ENCODE measurements around the gene STK36.

STK36 gene

GRCh38 chr2:218671654-218672566 is at the start of gene STK36, which contains the start of gene RNF25:
Gene STK36 (plus strand): TSS chr2:218672086. CDS start chr2:218672830, 744 bp downstream.
Gene RNF25 (minus strand): TSS chr2:218672002. CDS start chr2:218671970, 32 bp downstream.
- DNase-seq (ENCODE audit: low read depth in 1 of 2, low spot score in 1 of 2), result peak; percentile 67 to 80

DNA sequence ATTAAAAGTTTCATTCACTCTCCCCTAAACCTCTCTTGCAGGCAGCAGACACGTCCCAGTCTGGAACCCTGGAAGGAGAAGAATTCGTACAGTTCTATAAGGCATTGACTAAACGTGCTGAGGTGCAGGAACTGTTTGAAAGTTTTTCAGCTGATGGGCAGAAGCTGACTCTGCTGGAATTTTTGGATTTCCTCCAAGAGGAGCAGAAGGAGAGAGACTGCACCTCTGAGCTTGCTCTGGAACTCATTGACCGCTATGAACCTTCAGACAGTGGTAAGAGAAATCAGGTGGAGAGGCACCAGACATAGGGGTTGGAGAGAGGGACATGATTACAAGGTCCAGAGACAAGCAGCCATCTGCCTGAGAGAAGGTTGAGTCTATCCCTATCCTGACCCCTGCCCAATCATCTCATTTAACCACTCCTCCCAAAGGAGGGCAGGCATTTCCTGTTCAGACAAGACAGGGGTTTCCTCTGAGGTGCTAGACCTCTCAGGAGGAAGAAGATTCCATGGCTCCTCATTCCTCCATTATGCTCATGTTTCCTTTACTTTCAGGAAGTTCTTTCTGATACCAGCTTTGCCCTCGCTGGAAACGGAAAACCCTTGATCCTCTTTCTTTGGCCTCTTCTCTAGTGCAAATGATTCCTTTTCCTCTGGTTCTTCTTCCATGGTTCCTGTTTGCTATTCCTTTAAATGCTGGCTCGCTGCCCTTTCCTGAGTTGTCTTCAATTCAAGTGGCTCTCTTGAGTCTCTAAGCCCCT is 49.1 kb upstream of the STK36 start:
- no peak for DNase-seq (ENCODE audit: low read depth in 1 of 2, low spot score in 1 of 2)

DNA sequence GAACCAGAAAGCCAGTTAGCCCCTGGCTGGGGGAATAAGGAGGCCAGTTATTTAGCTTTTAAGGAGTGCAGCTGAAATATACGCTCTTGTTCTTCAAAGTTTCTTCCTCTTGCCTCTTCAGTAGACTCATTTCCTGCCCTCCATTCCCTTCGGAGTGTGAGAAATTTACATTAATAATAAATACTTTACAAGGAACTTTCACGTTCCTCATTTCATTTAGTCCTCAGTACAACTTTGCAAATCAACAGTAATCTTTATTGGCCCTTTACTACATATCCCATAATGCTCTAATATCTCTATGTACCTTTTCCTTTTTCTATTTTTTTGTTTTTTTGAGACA is 48.5 kb upstream of the STK36 start:
- no peak for DNase-seq (ENCODE audit: low read depth in 1 of 2, low spot score in 1 of 2)

DNA sequence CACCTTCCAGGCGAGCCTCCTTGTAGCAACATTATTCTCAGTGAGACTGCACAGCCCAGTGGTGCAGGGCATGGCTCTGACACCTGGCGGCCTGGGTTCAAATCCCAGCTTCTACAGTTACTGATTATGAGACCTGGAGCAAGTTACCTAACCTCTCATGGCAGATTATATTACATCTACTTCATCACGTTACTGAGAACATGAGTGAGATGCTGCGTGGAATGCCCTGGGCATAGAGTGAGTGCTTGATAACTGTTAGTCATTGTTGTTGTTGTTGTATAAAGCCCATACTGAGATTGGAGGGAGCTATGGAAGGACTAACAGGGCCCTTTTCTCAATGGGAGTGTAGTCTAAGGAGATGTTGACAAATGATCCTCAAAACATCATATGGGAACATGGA is 45.5 kb upstream of the STK36 start:
- DNase-seq (ENCODE audit: low read depth in 1 of 2, low spot score in 1 of 2), result no peak

GRCh38 chr2:218627939-218628338 is 43.9 kb upstream of the STK36 start:
- DNase-seq (ENCODE audit: low read depth in 1 of 2, low spot score in 1 of 2), result no peak

GRCh38 chr2:218631837-218632236 is 40.0 kb upstream of the STK36 start:
- no peak for DNase-seq (ENCODE audit: low read depth in 1 of 2, low spot score in 1 of 2)

DNA sequence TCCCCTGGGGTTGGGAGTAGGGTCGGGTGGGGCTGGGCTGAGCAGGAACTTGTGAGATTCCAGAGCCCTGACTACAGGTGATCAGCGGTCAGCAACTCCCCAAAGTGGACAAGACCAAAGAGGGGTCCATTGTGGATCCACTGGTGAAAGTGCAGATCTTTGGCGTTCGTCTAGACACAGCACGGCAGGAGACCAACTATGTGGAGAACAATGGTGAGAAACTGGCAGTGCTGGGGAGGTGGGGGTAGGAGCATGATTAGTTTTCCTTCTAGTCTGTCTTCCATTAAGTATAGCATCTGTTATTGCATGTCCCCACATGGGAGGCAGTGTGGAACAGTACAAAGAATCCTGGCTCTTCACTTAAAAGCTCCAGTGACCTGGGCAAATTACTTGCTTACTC is 36.2 kb upstream of the STK36 start:
- no peak for DNase-seq (ENCODE audit: low read depth in 1 of 2, low spot score in 1 of 2)

- no peak for DNase-seq (ENCODE audit: low read depth in 1 of 2, low spot score in 1 of 2)
These were observed 33.5 kb upstream of the STK36 start for GRCh38 chr2:218638372-218638771.

DNA sequence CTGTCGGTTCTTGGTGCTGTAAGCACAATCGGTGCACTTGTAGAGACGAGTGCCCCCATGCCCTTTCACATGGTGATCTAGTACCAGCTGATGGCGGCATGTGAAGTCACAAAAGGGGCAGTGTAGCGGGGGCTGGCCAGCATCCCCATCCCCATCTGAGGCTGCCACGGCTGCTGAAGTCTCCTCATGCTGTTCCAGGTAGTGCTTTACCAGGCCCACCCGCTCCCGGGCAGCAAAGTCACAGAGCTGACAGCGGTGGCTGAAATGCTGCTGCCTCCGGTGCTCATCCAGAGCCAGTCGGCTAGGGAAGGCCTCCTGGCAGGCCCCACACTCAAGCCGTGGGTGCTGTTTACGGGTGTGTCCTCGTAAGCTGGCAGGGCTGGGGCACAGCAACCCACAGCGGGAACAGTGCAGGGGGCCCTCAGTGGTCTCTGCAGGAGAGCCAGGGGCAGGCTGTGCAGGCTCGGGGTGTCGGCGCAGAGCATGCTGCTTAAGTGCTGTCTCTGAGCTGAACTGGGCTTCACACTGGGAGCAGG is 29.7 kb upstream of the STK36 start:
- DNase-seq (ENCODE audit: low read depth in 1 of 2, low spot score in 1 of 2), result no peak

- DNase-seq (ENCODE audit: low read depth in 1 of 2, low spot score in 1 of 2), result no peak
These were observed 29.1 kb upstream of the STK36 start for GRCh38 chr2:218642786-218643185.

GRCh38 chr2:218643751-218644310 is 28.1 kb upstream of the STK36 start:
- DNase-seq (ENCODE audit: low read depth in 1 of 2, low spot score in 1 of 2), result no peak

DNA sequence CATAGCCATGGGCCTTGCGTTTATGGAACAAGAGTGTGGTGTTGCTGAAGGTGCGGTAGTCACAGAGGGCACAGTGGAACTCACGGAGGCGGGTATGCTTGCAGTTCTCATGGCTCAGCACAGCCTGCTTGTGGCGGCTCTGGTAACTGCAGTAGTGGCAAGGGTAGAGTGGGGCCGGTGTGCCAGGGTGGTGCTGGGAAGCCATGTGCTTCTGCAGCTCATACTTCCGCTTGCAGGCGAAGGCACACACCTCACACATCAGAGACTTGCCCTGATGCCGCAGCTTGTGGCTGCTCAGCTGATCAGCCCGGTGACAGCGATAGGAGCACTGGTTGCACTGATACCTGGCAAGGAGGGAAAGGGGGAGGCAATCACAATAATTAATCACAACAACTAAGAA is 27.2 kb upstream of the STK36 start:
- no peak for DNase-seq (ENCODE audit: low read depth in 1 of 2, low spot score in 1 of 2)

DNA sequence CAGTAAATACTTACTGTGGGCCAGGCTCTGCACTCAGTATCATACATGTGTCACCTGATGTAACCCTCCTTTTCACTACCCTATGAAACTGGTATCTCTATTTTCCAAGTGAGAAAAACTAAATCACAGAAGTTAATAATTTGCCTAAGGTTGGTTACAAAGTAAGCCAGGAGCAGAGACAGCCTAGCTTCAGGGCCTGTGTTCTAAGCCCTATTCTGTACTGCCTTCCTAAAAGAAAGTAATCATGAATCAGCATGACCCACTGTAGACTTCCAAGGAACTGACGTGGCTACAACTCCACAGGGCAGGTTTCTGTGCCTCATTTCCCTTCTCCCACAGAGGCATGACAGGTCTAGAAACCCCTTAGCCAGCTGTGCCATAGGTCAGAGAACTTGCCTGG is 26.8 kb upstream of the STK36 start:
- DNase-seq (ENCODE audit: low read depth in 1 of 2, low spot score in 1 of 2), result no peak

GRCh38 chr2:218648088-218648786 is 23.6 kb upstream of the STK36 start:
- peak in 1 of 2 donors; percentile 39 for DNase-seq (ENCODE audit: low read depth in 1 of 2, low spot score in 1 of 2)

DNA sequence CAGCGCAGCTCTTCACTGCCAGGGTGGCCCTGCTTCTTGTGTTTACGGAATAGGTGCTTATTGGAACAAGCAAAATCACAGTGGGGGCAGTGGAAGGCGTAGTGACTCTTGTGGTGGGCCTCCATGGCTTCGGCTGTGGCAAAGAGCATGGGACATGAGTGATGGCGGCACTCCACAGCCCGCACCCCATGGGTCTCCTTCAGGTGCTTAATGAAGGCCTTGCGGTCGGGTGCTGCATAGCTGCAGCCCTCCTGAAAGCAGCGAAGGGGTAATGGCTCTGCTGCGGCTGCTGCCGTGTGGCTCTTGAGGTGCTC is 23.1 kb upstream of the STK36 start:
- no peak for DNase-seq (ENCODE audit: low read depth in 1 of 2, low spot score in 1 of 2)

- DNase-seq (ENCODE audit: low read depth in 1 of 2, low spot score in 1 of 2), result no peak
These were observed 16.1 kb upstream of the STK36 start for GRCh38 chr2:218655751-218656150.

DNA sequence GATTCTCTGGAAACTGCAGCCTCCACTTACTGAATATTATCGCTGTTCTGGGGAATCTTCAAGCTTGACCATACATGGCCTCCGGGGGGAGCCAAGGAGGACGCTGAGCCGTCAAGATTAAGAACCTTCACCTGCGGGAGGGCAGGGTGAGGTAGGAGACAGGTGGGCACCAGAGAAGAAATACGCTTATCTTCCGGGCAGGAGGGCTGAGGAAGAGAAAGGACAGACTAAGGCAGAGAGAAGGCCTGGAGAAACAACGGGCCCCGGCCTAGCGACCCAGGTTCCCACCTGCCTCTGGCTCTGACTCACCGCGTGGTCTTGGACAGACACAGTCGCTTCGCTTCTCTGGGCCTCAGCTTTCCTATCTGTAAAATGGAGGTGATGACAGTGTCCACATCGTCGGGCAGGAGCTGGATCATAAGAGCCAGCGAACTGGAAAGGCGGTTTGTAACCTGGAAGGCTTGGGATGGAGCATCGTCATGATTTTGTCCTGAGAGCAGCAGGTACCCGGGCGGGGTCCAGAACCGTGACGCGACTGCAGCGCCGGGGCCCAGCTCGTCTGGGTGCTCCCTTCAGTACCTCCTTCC is 13.1 kb upstream of the STK36 start:
- peak; percentile 18 to 24 for DNase-seq (ENCODE audit: low read depth in 1 of 2, low spot score in 1 of 2)

DNA sequence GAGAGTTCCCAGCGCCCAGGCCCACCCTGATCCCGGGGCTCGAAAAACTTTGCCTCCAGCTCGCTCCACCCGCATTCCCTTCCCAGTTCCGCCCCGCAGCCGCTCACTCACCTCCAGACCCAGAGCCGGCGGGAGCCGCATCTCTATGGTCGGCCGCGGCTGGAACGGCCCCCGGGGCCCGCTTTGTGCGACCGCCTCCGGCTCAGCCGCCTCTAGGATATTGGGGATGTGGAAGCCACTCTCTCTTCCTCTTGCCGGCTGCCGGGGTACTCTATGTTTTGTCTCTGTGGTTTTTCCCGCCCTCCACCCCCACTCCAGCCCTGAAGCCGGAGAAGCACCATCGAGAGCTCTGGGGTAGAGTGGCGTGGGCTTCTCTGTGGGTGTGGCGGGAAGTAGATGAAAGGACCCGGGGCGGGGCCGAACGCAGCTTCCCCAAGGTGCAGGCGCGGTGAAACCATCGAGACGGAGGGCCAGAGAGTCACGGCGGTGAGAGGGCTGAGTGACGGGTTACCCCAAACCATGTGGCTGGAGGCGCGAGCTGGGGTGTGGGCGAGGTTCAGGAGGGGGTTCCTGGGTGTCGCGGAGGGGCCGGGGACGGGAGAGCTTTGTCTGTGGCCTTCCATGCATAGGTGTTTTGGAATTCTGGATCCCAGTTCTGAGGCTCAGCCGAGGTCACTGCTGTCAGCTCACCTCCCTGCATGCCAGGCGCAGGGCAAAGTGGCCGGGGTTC is 12.5 kb upstream of the STK36 start, which contains the start of the genes BCS1L and ZNF142:
BCS1L (plus strand) TSS at position 426 of the 730 bp plus-strand sequence. CDS start 1,305 bp downstream, outside the sequence.
ZNF142 (minus strand) TSS at position 366 of the 730 bp plus-strand sequence. CDS start 3,194 bp downstream, outside the sequence.
- peak; percentile 87 to 95 for DNase-seq (ENCODE audit: low read depth in 1 of 2, low spot score in 1 of 2)

- no peak for DNase-seq (ENCODE audit: low read depth in 1 of 2, low spot score in 1 of 2)
These were observed 11.9 kb upstream of the STK36 start for GRCh38 chr2:218659988-218660358.

DNA sequence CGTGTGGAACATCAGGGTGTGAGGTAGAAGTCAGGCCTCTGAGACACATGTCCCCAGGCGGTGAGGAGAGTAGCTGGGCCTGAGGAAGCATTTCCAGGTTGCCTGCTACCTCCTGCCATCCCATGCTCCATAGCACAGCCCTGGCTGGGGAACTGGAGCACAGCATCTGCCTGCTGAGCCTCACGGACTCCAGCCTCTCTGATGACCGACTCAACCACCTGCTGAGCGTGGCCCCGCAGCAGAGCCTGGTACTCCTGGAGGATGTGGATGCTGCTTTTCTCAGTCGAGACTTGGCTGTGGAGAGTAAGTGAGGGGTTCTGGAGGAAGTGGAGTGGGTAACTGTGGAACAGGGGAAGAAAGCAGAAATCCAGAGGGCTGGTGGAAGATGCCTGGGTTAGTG is 9.5 kb upstream of the STK36 start:
- DNase-seq (ENCODE audit: low read depth in 1 of 2, low spot score in 1 of 2), result no peak

All from activated CD4-positive, alpha-beta T cell treated with anti-CD3 and anti-CD28 coated beads, Interleukin-2, amount 50 U/mL, for 24 hours (primary cell).